ENCODE results near the gene VAT1L. TPM values are rescaled to one million over a fixed set of nuclear protein-coding genes. Genes with fewer than 3 reads are reported as not detected.

The VAT1L gene
- total RNA-seq, 3 donors from 2014 or later (not counting 1 experiment from before 2014, with no cell fraction given), result not detected

DNA sequence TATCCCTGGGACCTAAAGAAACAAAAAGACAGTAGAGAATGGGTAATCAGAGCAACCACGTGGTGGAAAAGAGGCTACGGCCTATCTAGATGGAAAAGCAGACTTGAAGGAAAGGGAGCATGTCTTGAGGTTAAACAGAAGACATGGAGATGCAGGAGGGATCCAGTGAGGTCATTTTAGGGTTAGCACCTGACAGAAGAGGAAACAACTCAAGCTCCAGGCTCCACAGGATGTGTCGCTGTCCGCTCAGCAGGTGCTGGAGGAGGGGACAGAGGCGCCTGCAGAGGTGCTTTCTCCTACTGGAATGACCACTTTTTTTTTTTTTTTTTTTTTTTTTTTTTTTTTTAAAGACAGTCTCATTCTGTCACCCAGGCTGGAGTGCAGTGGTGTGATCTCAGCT is 186.5 kb downstream of the VAT1L start:
- Mint-ChIP-seq H3K4me1 (no peaks in the 10 kb centered on the region), H3K27ac (no peak overlapping the region), H3K4me3 (no peak overlapping the region), H3K36me3 (no peaks in the 10 kb centered on the region), H3K27me3 (ENCODE audit: low read depth in 2 of 2) (peaks cover 8 to 15% of the 10 kb centered on the region in 2 donors), H3K9me3 (no peaks in the 10 kb centered on the region)
- H3K4me1 ChIP-seq (ENCODE audit: control insufficient read depth, insufficient read depth, low read length), result no peaks in the 10 kb centered on the region
- intact Hi-C loops (cut with micrococcal nuclease), result no loop called here
- TF ChIP-seq, protein P1, sequence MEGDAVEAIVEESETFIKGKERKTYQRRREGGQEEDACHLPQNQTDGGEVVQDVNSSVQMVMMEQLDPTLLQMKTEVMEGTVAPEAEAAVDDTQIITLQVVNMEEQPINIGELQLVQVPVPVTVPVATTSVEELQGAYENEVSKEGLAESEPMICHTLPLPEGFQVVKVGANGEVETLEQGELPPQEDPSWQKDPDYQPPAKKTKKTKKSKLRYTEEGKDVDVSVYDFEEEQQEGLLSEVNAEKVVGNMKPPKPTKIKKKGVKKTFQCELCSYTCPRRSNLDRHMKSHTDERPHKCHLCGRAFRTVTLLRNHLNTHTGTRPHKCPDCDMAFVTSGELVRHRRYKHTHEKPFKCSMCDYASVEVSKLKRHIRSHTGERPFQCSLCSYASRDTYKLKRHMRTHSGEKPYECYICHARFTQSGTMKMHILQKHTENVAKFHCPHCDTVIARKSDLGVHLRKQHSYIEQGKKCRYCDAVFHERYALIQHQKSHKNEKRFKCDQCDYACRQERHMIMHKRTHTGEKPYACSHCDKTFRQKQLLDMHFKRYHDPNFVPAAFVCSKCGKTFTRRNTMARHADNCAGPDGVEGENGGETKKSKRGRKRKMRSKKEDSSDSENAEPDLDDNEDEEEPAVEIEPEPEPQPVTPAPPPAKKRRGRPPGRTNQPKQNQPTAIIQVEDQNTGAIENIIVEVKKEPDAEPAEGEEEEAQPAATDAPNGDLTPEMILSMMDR (IDR thresholded peaks at IDR 0.05), result no peak
- H3K27me3 ChIP-seq (ENCODE audit: control insufficient read depth, insufficient read depth, low read length), result no peaks in the 10 kb centered on the region
- 71% methylated on average over 3 of the region's 5 CpGs for WGBS (ENCODE audit: insufficient coverage)
- no peak overlapping the region for H3K27ac ChIP-seq (ENCODE audit: low read length)
- H3K36me3 ChIP-seq (ENCODE audit: control insufficient read depth, insufficient read depth, low read length), result no peaks in the 10 kb centered on the region
- no peak for ATAC-seq
- H3K4me3 ChIP-seq (ENCODE audit: low read length), result no peak overlapping the region
- DNase-seq, result no peak
- H3K9me3 ChIP-seq (ENCODE audit: control insufficient read depth, insufficient read depth, low read length), result no peaks in the 10 kb centered on the region

- 87% methylated on average over 2 of the region's 3 CpGs for WGBS (ENCODE audit: insufficient coverage)
- TF ChIP-seq, protein P1 (IDR thresholded peaks at IDR 0.05), result no peak
Measured at GRCh38 chr16:77975942-77976341, 187.6 kb downstream of the VAT1L start.

DNA sequence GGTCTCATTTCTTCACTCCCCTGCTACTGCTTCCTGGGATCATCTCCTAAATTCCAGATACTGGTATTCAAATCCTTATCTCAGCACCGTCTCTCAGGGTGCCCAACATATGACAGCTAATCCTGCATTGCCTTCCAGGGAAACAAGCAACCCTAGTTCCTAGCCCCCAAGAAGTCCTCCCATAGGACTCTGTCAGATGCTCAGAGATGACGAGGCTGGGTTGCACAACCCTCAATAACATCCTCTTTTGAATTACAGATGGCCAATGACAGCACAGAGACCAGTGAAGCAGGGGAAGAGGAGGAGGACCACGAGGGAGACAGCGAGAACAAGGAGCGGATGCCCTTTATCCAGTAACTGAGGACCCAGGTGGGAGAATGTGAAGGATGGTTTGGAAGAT is 189.0 kb downstream of the VAT1L start:
- H3K9me3 Mint-ChIP-seq, result no peaks in the 10 kb centered on the region
- DNase-seq (no peak), ATAC-seq (no peak)
- Histone ChIP-seq H3K27me3 (ENCODE audit: control insufficient read depth, insufficient read depth, low read length) (no peaks in the 10 kb centered on the region), H3K4me1 (ENCODE audit: control insufficient read depth, insufficient read depth, low read length) (no peaks in the 10 kb centered on the region), H3K4me3 (ENCODE audit: low read length) (no peak overlapping the region), H3K36me3 (ENCODE audit: control insufficient read depth, insufficient read depth, low read length) (no peaks in the 10 kb centered on the region), H3K9me3 (ENCODE audit: control insufficient read depth, insufficient read depth, low read length) (no peaks in the 10 kb centered on the region), H3K27ac (ENCODE audit: low read length) (no peak overlapping the region)
- peaks cover 6 to 8% of the 10 kb centered on the region in 2 donors for H3K27me3 Mint-ChIP-seq (ENCODE audit: low read depth in 2 of 2)
- H3K27ac Mint-ChIP-seq, result no peak overlapping the region
- TF ChIP-seq, protein P1 (IDR thresholded peaks at IDR 0.05), result no peak
- intact Hi-C loops (cut with micrococcal nuclease), result no loop called here
- no peaks in the 10 kb centered on the region for H3K36me3 Mint-ChIP-seq
- H3K4me1 Mint-ChIP-seq, result no peaks in the 10 kb centered on the region
- no peak overlapping the region for H3K4me3 Mint-ChIP-seq
- WGBS (ENCODE audit: insufficient coverage), result 66% methylated on average over 4 of the region's 5 CpGs

More at GRCh38 chr16:77975942-77976341, 187.6 kb downstream of the VAT1L start:
- H3K4me1 ChIP-seq (ENCODE audit: control insufficient read depth, insufficient read depth, low read length), result no peaks in the 10 kb centered on the region
- ATAC-seq (no peak), DNase-seq (no peak)
- peaks cover 8 to 15% of the 10 kb centered on the region in 2 donors for H3K27me3 Mint-ChIP-seq (ENCODE audit: low read depth in 2 of 2)
- H3K9me3 Mint-ChIP-seq, result no peaks in the 10 kb centered on the region
- H3K4me1 Mint-ChIP-seq, result no peaks in the 10 kb centered on the region
- H3K27ac ChIP-seq (ENCODE audit: low read length), result no peak overlapping the region
- H3K36me3 ChIP-seq (ENCODE audit: control insufficient read depth, insufficient read depth, low read length), result no peaks in the 10 kb centered on the region
- H3K9me3 ChIP-seq (ENCODE audit: control insufficient read depth, insufficient read depth, low read length), result no peaks in the 10 kb centered on the region
- no peak overlapping the region for H3K4me3 ChIP-seq (ENCODE audit: low read length)
- H3K4me3 Mint-ChIP-seq, result no peak overlapping the region
- H3K36me3 Mint-ChIP-seq, result no peaks in the 10 kb centered on the region
- no peak overlapping the region for H3K27ac Mint-ChIP-seq
- intact Hi-C loops (cut with micrococcal nuclease), result no loop called here
- H3K27me3 ChIP-seq (ENCODE audit: control insufficient read depth, insufficient read depth, low read length), result no peaks in the 10 kb centered on the region

DNA sequence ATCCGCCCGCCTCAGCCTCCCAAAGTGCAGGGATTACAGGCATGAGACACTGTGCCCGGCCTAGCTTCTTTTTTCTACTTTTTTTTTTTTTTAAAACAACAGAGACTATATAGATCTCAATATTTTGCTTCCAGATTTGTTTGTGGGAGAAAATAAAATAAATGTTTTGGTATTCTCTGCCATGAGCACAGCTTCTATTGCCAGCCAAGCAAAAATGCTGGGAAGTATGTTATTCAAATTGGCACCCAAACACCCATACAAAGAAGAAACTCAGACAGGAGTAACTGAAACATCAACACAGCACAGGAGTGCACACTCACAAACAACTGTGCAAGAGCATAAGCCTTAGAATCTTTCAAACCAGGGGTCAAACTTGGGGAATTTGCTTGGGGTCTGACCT is 196.7 kb downstream of the VAT1L start:
- no peaks in the 10 kb centered on the region for H3K36me3 Mint-ChIP-seq
- H3K27me3 Mint-ChIP-seq (ENCODE audit: low read depth in 2 of 2), result peaks cover 2 to 15% of the 10 kb centered on the region in 2 donors
- Histone ChIP-seq H3K4me3 (ENCODE audit: low read length) (no peak overlapping the region), H3K9me3 (ENCODE audit: control insufficient read depth, insufficient read depth, low read length) (no peaks in the 10 kb centered on the region), H3K27ac (ENCODE audit: low read length) (no peak overlapping the region), H3K27me3 (ENCODE audit: control insufficient read depth, insufficient read depth, low read length) (no peaks in the 10 kb centered on the region), H3K36me3 (ENCODE audit: control insufficient read depth, insufficient read depth, low read length) (no peaks in the 10 kb centered on the region), H3K4me1 (ENCODE audit: control insufficient read depth, insufficient read depth, low read length) (no peaks in the 10 kb centered on the region)
- 95% methylated on average over 2 of the region's 3 CpGs for WGBS (ENCODE audit: insufficient coverage)
- DNase-seq, result no peak
- no peaks in the 10 kb centered on the region for H3K9me3 Mint-ChIP-seq
- no peak for ATAC-seq
- H3K4me3 Mint-ChIP-seq, result no peak overlapping the region
- H3K27ac Mint-ChIP-seq, result no peak overlapping the region
- TF ChIP-seq, protein P1 (IDR thresholded peaks at IDR 0.05), result no peak
- H3K4me1 Mint-ChIP-seq, result no peaks in the 10 kb centered on the region
- intact Hi-C loops (cut with micrococcal nuclease), result no loop called here
